ENCODE results near the gene PPFIA4. TPM values are rescaled to one million over a fixed set of nuclear protein-coding genes. Genes with fewer than 3 reads are reported as not detected.

PPFIA4 gene
- total and polyA plus RNA-seq, 2 of the 4 experiments (the other 2 are of a cell fraction): 5.4 to 13.7 TPM

DNA sequence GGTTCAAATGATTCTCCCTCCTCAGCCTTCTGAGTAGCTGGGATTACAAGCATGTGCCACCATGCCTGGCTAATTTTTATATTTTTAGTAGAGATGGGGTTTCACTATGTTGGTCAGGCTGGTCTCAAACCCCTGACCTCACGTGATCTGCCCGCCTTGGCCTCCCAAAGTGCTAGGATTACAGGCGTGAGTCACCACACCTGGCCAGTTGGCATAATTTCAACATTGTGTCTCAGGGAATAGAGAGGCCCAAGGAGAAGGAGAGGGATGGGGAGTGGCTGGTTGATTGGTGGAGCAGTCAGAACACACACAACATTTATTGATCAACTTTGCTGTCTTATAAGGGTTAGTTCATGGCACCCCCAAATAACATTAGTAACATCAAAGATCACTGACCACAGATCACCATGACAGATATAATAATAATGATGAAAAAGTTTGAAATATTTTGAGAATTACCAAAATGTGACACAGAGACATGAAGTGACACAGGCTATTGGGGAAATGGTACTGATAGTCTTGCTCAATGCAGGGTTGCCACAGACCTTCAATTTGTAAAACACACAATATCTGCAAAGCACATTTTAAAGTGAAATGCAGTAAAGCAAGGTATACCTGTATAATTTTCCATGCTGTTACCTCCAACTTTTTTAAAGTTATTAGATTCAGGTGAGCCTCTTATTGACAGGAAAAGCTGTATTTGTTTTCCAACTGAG lies 43.4 kb upstream of the PPFIA4 start:
- no peak overlapping the region for H3K4ac ChIP-seq (ENCODE audit: low read depth, low read length)
- H3K4me2 ChIP-seq (ENCODE audit: low read depth, low read length): no peak overlapping the region
- no peak overlapping the region for H3K18ac ChIP-seq (ENCODE audit: low read depth, low read length)
- no peak overlapping the region for H2BK5ac ChIP-seq (ENCODE audit: low read depth, low read length, poor library complexity, severe bottlenecking)
- H3K23ac ChIP-seq (ENCODE audit: low read depth, low read length): no peak overlapping the region
- no peaks in the 10 kb centered on the region for H3K36me3 ChIP-seq (ENCODE audit: control insufficient read depth, insufficient read depth, low read length)
- no peak overlapping the region for H3K14ac ChIP-seq (replicated peaks; ENCODE audit: low read depth, low read length)
- ChIA-PET CTCF (no interaction called here), POLR2A (ENCODE audit: unreplicated experiment) (no interaction called here)
- H3K56ac ChIP-seq (ENCODE audit: extremely low read depth, insufficient read depth, low read length): no peak overlapping the region
- H3K9ac ChIP-seq (ENCODE audit: low read depth, low read length): no peak overlapping the region
- no peak for TF ChIP-seq MXI1 (IDR thresholded peaks at IDR 0.05; ENCODE audit: borderline replicate concordance, low read depth, low read length)
- no peak for TF ChIP-seq FOS (IDR thresholded peaks at IDR 0.05; ENCODE audit: low read depth, low read length)
- no peak for TF ChIP-seq CHD1 (IDR thresholded peaks at IDR 0.05; ENCODE audit: low read depth, low read length)
- TF ChIP-seq RCOR1 (IDR thresholded peaks at IDR 0.05; ENCODE audit: insufficient replicate concordance, low read length): no peak
- no peak for TF ChIP-seq CEBPB (IDR thresholded peaks at IDR 0.05; ENCODE audit: low read depth, low read length)
- TF ChIP-seq SMC3 (IDR thresholded peaks at IDR 0.05; ENCODE audit: low read depth, low read length): no peak
- TF ChIP-seq, protein P1, sequence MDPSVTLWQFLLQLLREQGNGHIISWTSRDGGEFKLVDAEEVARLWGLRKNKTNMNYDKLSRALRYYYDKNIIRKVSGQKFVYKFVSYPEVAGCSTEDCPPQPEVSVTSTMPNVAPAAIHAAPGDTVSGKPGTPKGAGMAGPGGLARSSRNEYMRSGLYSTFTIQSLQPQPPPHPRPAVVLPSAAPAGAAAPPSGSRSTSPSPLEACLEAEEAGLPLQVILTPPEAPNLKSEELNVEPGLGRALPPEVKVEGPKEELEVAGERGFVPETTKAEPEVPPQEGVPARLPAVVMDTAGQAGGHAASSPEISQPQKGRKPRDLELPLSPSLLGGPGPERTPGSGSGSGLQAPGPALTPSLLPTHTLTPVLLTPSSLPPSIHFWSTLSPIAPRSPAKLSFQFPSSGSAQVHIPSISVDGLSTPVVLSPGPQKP (IDR thresholded peaks at IDR 0.05; ENCODE audit: borderline replicate concordance, low read depth, low read length): no peak
- TF ChIP-seq POLR2A (IDR thresholded peaks at IDR 0.05; ENCODE audit: low read depth, low read length): no peak
- no peak for TF ChIP-seq RAD21 (IDR thresholded peaks at IDR 0.05; ENCODE audit: low read length)
- TF ChIP-seq, protein P2, sequence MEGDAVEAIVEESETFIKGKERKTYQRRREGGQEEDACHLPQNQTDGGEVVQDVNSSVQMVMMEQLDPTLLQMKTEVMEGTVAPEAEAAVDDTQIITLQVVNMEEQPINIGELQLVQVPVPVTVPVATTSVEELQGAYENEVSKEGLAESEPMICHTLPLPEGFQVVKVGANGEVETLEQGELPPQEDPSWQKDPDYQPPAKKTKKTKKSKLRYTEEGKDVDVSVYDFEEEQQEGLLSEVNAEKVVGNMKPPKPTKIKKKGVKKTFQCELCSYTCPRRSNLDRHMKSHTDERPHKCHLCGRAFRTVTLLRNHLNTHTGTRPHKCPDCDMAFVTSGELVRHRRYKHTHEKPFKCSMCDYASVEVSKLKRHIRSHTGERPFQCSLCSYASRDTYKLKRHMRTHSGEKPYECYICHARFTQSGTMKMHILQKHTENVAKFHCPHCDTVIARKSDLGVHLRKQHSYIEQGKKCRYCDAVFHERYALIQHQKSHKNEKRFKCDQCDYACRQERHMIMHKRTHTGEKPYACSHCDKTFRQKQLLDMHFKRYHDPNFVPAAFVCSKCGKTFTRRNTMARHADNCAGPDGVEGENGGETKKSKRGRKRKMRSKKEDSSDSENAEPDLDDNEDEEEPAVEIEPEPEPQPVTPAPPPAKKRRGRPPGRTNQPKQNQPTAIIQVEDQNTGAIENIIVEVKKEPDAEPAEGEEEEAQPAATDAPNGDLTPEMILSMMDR (conservative IDR thresholded peaks at IDR 0.05; ENCODE audit: low read depth, low read length): no peak
- H4K91ac ChIP-seq (ENCODE audit: insufficient read depth, low read depth, low read length): no peak overlapping the region
- no peak overlapping the region for H2BK15ac ChIP-seq (ENCODE audit: low read depth, low read length)
- no peak overlapping the region for H2BK20ac ChIP-seq (ENCODE audit: low read depth, low read length)
- H4K8ac ChIP-seq (ENCODE audit: low read depth in 2 of 2, low read length in 2 of 2): no peak overlapping the region
- no peak for ATAC-seq (ENCODE audit: low read depth)
- BruUV-seq (replicated peaks): no TSS peak
- in situ Hi-C loops (cut with MboI; ENCODE audit: low sequenced_read_pairs): no loop called here
- DNase-seq: no peak
- no peak overlapping the region for H2AK5ac ChIP-seq (ENCODE audit: low read depth, low read length)
- no peak overlapping the region for H2BK120ac ChIP-seq (ENCODE audit: low read depth, low read length)
- H3K4me3 ChIP-seq (ENCODE audit: insufficient read depth, low read depth, low read length): no peak overlapping the region
- no peaks in the 10 kb centered on the region for H3K79me1 ChIP-seq (ENCODE audit: low read depth in 1 of 2, low read length in 2 of 2)
- no peak overlapping the region for H2AFZ ChIP-seq (replicated peaks; ENCODE audit: low read length, poor library complexity)
- dilution Hi-C loops (cut with HindIII; ENCODE audit: low sequenced_read_pairs, unreplicated experiment): no loop called here
- no peak overlapping the region for H3K27ac ChIP-seq (ENCODE audit: insufficient read depth, low read length)
- H3K9me1 ChIP-seq (ENCODE audit: insufficient read depth, low read length): no peaks in the 10 kb centered on the region; the same call in 1 of the 2 replicates
- H3K4me1 ChIP-seq (ENCODE audit: control insufficient read depth, insufficient read depth, low read length): no peaks in the 10 kb centered on the region
- WGBS, 2 experiments (ENCODE audit: extremely low coverage in 2 of 2, insufficient read length in 1 of 2): no CpG with 5 or more reads among the region's 3 CpGs
- H3K27me3 ChIP-seq (ENCODE audit: control insufficient read depth, insufficient read depth, low read length): peaks cover 34% of the 10 kb centered on the region
- H4K5ac ChIP-seq (ENCODE audit: low read depth, low read length): no peak overlapping the region
- no peaks in the 10 kb centered on the region for H3K9me3 ChIP-seq (ENCODE audit: control insufficient read depth, insufficient read depth, low read length)
- no peaks in the 10 kb centered on the region for H4K20me1 ChIP-seq (ENCODE audit: insufficient read depth, low read length)
- H2AK9ac ChIP-seq (replicated peaks; ENCODE audit: low read depth, low read length, poor library complexity): no peak overlapping the region
- intact Hi-C loops (cut with micrococcal nuclease): no loop called here
